B cell (primary cell): ENCODE measurements around the gene MMS22L. TPM values are rescaled to one million over a fixed set of nuclear protein-coding genes. Genes with fewer than 3 reads are reported as not detected.

ENCODE experiments used
- ATAC-seq: fragments of 200-7000 bp; cut with Tn5 transposase; one replicate; pipeline ENCODE4 v1.10.0; 2021; ENCODE audit warnings: low read depth, mild to moderate bottlenecking, moderate number of reproducible peaks, moderate library complexity
- CTCF ChIA-PET: fragments of 350-600 bp; sonication (Branson Sonifier 250); formaldehyde crosslinking; loops from one replicate; lab custom pipeline; 2021; ENCODE audit warnings: antibody characterized with exemption, inconsistent platforms; lab: Charles Lee
- POLR2A ChIA-PET: fragments of 350-600 bp; sonication (Branson Sonifier 250); formaldehyde crosslinking; loops from one replicate; lab custom pipeline; 2021; ENCODE audit warnings: antibody characterized with exemption; lab: Charles Lee
- DNase-seq: peaks from one replicate; pipeline ENCODE4 v3.0.0; 2013
- H2AFZ ChIP-seq: 2 replicates; pipeline ENCODE4 v1.6.1; 2012; ENCODE audit warnings: mild to moderate bottlenecking, low read depth, low read length; ENCODE audit not compliant: insufficient read depth, poor library complexity, severe bottlenecking
- H3K27ac ChIP-seq, 2 donors: 1 replicate in 1 of 2; 2 replicates in 1 of 2; pipeline ENCODE4 v1.5.1; 2012 to 2013; ENCODE audit warnings: low read length in 2 of 2, mild to moderate bottlenecking in 2 of 2, moderate library complexity in 1 of 2
- H3K27me3 ChIP-seq, 4 experiments: fragments of 200-600 bp in 1 of 4; sonication (generic) in 1 of 4; replicated peaks in 1 of 4; 1 replicate in 2 of 4; 2 replicates in 2 of 4; pipeline versions ENCODE4 v1.6.1 to v1.7.0; 2013 to 2016; ENCODE audit warnings: low read length in 3 of 4, mild to moderate bottlenecking in 2 of 4, mixed read lengths in 1 of 4, moderate library complexity in 1 of 4; ENCODE audit not compliant: insufficient read depth in 4 of 4, control insufficient read depth in 3 of 4; ENCODE audit errors: control extremely low read depth in 1 of 4
- H3K36me3 ChIP-seq, 2 experiments: replicated peaks in 1 of 2; 1 replicate in 1 of 2; 2 replicates in 1 of 2; pipeline versions ENCODE4 v1.6.1 to v1.7.1; 2013; ENCODE audit warnings: low read length in 1 of 2; ENCODE audit not compliant: insufficient read depth in 2 of 2, control insufficient read depth in 1 of 2; ENCODE audit errors: control extremely low read depth in 1 of 2, extremely low read depth in 1 of 2
- H3K4me1 ChIP-seq, 2 donors: fragments of 200-600 bp in 1 of 2; sonication (generic) in 1 of 2; 1 replicate in 1 of 2; 2 replicates in 1 of 2; pipeline versions ENCODE4 v1.5.1 to v1.6.1; 2013 to 2017; ENCODE audit warnings: low read length in 2 of 2; ENCODE audit not compliant: control insufficient read depth in 2 of 2, insufficient read depth in 2 of 2
- H3K4me2 ChIP-seq: replicated peaks from 2 replicates; pipeline ENCODE3; 2012; ENCODE audit warnings: mild to moderate bottlenecking, low read depth, low read length; ENCODE audit not compliant: poor library complexity, severe bottlenecking
- H3K4me3 ChIP-seq, 5 experiments: fragments of 200-600 bp in 1 of 5; sonication (generic) in 1 of 5; 1 replicate in 3 of 5; 2 replicates in 2 of 5; pipeline versions ENCODE4 v1.5.1 to v1.7.0; 2011 to 2016; ENCODE audit warnings: low read length in 4 of 5, mild to moderate bottlenecking in 4 of 5, low read depth in 2 of 5, control low read depth in 1 of 5, moderate library complexity in 1 of 5; ENCODE audit not compliant: insufficient read depth in 1 of 5; ENCODE audit errors: control extremely low read depth in 1 of 5, extremely low read depth in 1 of 5
- H3K79me2 ChIP-seq: fragments of 200-600 bp; sonication (generic); one replicate; pipeline ENCODE4 v1.6.0; 2016; ENCODE audit warnings: low read length; ENCODE audit not compliant: control insufficient read depth, insufficient read depth
- H3K9ac ChIP-seq: fragments of 200-600 bp; sonication (generic); 2 replicates; pipeline ENCODE4 v1.6.1; 2017; ENCODE audit warnings: mild to moderate bottlenecking, low read length, moderate library complexity
- H3K9me3 ChIP-seq, 3 donors: one replicate each; pipeline versions ENCODE4 v1.6.1 to v1.7.1; 2013; ENCODE audit warnings: low read length in 2 of 3; ENCODE audit not compliant: control insufficient read depth in 2 of 3, insufficient read depth in 1 of 3; ENCODE audit errors: control extremely low read depth in 1 of 3
- H4K20me1 ChIP-seq: 2 replicates; pipeline ENCODE4 v1.6.0; 2012; ENCODE audit warnings: mild to moderate bottlenecking, low read length; ENCODE audit not compliant: insufficient read depth, control insufficient read depth, poor library complexity, severe bottlenecking
- H3K27ac Mint-ChIP-seq: one replicate; pipeline ENCODE4 v1.8.0; 2021; ENCODE audit warnings: mixed read lengths
- H3K27me3 Mint-ChIP-seq: one replicate; pipeline ENCODE4 v1.8.0; 2021; ENCODE audit warnings: mixed read lengths
- H3K4me1 Mint-ChIP-seq: one replicate; pipeline ENCODE4 v1.8.0; 2021; ENCODE audit warnings: mixed read lengths
- H3K4me3 Mint-ChIP-seq: one replicate; pipeline ENCODE4 v1.8.0; 2021; ENCODE audit warnings: mixed read lengths
- H3K9me3 Mint-ChIP-seq: one replicate; pipeline ENCODE4 v1.8.0; 2022; ENCODE audit warnings: mixed read lengths; ENCODE audit not compliant: insufficient read depth
- EZH2 ChIP-seq: IDR thresholded peaks from 2 replicates; pipeline ENCODE4 v1.6.1; 2012; ENCODE audit warnings: borderline replicate concordance, low read depth, mild to moderate bottlenecking, moderate library complexity, low read length; ENCODE audit not compliant: insufficient read depth, poor library complexity, severe bottlenecking
- WGBS: methylation state at CpG from one replicate; pipeline ENCODE4 v1.1.5; 2013; ENCODE audit warnings: missing lambda C conversion rate; ENCODE audit not compliant: insufficient coverage; 5-methylcytosine and 5-hydroxymethylcytosine counted together
- intact Hi-C: fragments of 100-400 bp; cut with micrococcal nuclease; formaldehyde crosslinking; loops from one replicate; pipeline ENCODE4 v1.10.0; 2022
- polyA plus RNA-seq: library from polyadenylated mRNA; depleted of rRNA; stranded (reverse); fragments of >200 nt; gene quantifications from 2 replicates; pipeline ENCODE4 v1.2.3, GENCODE V29; 2012
- total RNA-seq, 2 donors: library from RNA; stranded (reverse); fragments of 120-200 nt in 1 of 2; gene quantifications; 1 replicate in 1 of 2; 2 replicates in 1 of 2; pipeline versions ENCODE4 v1.2.3 to v1.2.4, GENCODE V29; 2013 to 2022
- TF ChIP-seq, protein P1 (sequence below): fragments of 200-600 bp; IDR thresholded peaks from one replicate; pipeline ENCODE4 v1.8.0; 2022; ENCODE audit warnings: antibody characterized with exemption, mild to moderate bottlenecking

The MMS22L gene
- total and polyA plus RNA-seq, 2 donors (not counting 1 experiment from before 2014, with no cell fraction given): 3.2 to 20.5 TPM

- H3K4me2 ChIP-seq: no peak overlapping the region
- no peaks in the 10 kb centered on the region for H3K36me3 ChIP-seq
- intact Hi-C loops: no loop called here
- no peak overlapping the region for H3K27ac ChIP-seq
- ATAC-seq: no peak
- WGBS: no CpG with 5 or more reads among the region's 1 CpG
- no peaks in the 10 kb centered on the region for H3K79me2 ChIP-seq
- ChIA-PET POLR2A (no interaction called here), CTCF (no interaction called here)
- Mint-ChIP-seq H3K4me3 (no peak overlapping the region), H3K27ac (no peak overlapping the region), H3K27me3 (peaks cover 31% of the 10 kb centered on the region), H3K4me1 (no peaks in the 10 kb centered on the region), H3K9me3 (peaks cover 2% of the 10 kb centered on the region)
- no peak overlapping the region for H3K4me3 ChIP-seq
- no peak overlapping the region for H3K9ac ChIP-seq
- H3K9me3 ChIP-seq: peaks cover 0 to 5% (median 3%) of the 10 kb centered on the region in 3 donors
- peaks cover 0 to 11% (median 6%) of the 10 kb centered on the region in 4 experiments for H3K27me3 ChIP-seq
- H2AFZ ChIP-seq: no peak overlapping the region
- TF ChIP-seq, protein P1, sequence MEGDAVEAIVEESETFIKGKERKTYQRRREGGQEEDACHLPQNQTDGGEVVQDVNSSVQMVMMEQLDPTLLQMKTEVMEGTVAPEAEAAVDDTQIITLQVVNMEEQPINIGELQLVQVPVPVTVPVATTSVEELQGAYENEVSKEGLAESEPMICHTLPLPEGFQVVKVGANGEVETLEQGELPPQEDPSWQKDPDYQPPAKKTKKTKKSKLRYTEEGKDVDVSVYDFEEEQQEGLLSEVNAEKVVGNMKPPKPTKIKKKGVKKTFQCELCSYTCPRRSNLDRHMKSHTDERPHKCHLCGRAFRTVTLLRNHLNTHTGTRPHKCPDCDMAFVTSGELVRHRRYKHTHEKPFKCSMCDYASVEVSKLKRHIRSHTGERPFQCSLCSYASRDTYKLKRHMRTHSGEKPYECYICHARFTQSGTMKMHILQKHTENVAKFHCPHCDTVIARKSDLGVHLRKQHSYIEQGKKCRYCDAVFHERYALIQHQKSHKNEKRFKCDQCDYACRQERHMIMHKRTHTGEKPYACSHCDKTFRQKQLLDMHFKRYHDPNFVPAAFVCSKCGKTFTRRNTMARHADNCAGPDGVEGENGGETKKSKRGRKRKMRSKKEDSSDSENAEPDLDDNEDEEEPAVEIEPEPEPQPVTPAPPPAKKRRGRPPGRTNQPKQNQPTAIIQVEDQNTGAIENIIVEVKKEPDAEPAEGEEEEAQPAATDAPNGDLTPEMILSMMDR: no peak
- no peak for TF ChIP-seq EZH2
- DNase-seq: no peak
- H4K20me1 ChIP-seq: no peaks in the 10 kb centered on the region
- H3K4me1 ChIP-seq: no peaks in the 10 kb centered on the region
Measured at GRCh38 chr6:97292671-97293070, 9.7 kb upstream of the MMS22L start.

DNA sequence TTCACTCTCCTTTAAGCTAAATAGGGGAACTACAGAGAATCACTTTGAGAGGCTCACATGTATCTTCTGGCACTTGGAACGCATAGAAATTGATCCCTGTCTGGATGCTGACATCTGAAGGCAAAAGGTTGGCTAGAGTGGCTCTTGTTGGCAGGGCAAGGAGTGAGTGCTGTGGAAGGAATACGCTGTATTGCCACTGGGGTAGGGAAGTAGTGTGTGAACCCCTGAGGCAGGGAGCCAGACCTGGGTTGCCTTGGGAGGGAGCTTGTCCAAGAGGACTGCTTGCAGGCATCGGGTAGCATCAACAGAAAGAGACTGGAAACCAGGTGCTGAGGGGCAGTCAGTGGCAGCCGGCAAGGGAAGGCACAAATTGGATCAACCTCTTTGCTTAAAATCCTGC lies 8.9 kb upstream of the MMS22L start:
- Histone ChIP-seq H4K20me1 (no peaks in the 10 kb centered on the region), H3K9ac (no peak overlapping the region), H3K36me3 (no peaks in the 10 kb centered on the region), H3K79me2 (no peaks in the 10 kb centered on the region), H3K27me3 (peaks cover 0 to 11% (median 6%) of the 10 kb centered on the region in 4 experiments), H3K4me2 (no peak overlapping the region), H2AFZ (no peak overlapping the region), H3K4me3 (no peak overlapping the region), H3K4me1 (no peaks in the 10 kb centered on the region), H3K27ac (no peak overlapping the region), H3K9me3 (peaks cover 0 to 5% (median 3%) of the 10 kb centered on the region in 3 donors)
- no peak for ATAC-seq
- Mint-ChIP-seq H3K27ac (no peak overlapping the region), H3K27me3 (peaks cover 28% of the 10 kb centered on the region), H3K4me1 (no peaks in the 10 kb centered on the region), H3K4me3 (no peak overlapping the region), H3K9me3 (peaks cover 2% of the 10 kb centered on the region)
- TF ChIP-seq EZH2: no peak
- TF ChIP-seq, protein P1: no peak
- intact Hi-C loops: no loop called here
- ChIA-PET CTCF (no interaction called here), POLR2A (no interaction called here)
- no peak for DNase-seq
- 90% methylated on average over 4 of the region's 4 CpGs for WGBS
